Tibial artery (tissue), 4 donors: ENCODE measurements around the gene STIM2.

Source experiments
- DNase-seq, 2 donors: peaks; one replicate each; pipeline ENCODE4 v3.0.0-alpha.2; 2019
- H3K27ac ChIP-seq, 2 donors: fragments of 200-600 bp; sonication (generic) in 1 of 2; 1 replicate in 1 of 2; 2 replicates in 1 of 2; pipeline ENCODE4 v1.5.1; 2018 to 2019; ENCODE audit warnings: mild to moderate bottlenecking in 1 of 2
- H3K27me3 ChIP-seq, 2 donors: fragments of 200-600 bp; sonication (generic) in 1 of 2; one replicate each; pipeline versions ENCODE4 v1.5.1 to v1.6.0; 2016 to 2019
- H3K36me3 ChIP-seq, 3 donors: fragments of 200-600 bp; sonication (generic) in 2 of 3; one replicate each; pipeline ENCODE4 v1.5.1; 2016 to 2019; ENCODE audit warnings: mild to moderate bottlenecking in 2 of 3
- H3K4me1 ChIP-seq, 4 donors: fragments of 200-600 bp; sonication (generic) in 2 of 4; 1 replicate in 3 of 4; 2 replicates in 1 of 4; pipeline ENCODE4 v1.5.1; 2016 to 2019
- H3K4me3 ChIP-seq, 2 donors: fragments of 200-600 bp; sonication (generic) in 1 of 2; 1 replicate in 1 of 2; 2 replicates in 1 of 2; pipeline ENCODE4 v1.5.1; 2018 to 2019; ENCODE audit warnings: mild to moderate bottlenecking in 2 of 2
- H3K9me3 ChIP-seq, 3 donors: fragments of 200-600 bp; sonication (generic) in 1 of 3; one replicate each; pipeline ENCODE4 v1.5.1; 2016 to 2019
- intact Hi-C: fragments of 100-400 bp; cut with DNase I; formaldehyde crosslinking; loops from one replicate; pipeline ENCODE4 v1.15.0; 2023; ENCODE audit warnings: low total_unique reads
- TF ChIP-seq, protein P1 (sequence below), 2 experiments: fragments of 200-600 bp in 1 of 2; fragments of 450-650 bp in 1 of 2; IDR thresholded peaks; one replicate each; pipeline ENCODE4 v1.5.1; 2017 to 2019; ENCODE audit warnings: antibody characterized with exemption in 2 of 2, mild to moderate bottlenecking in 1 of 2, moderate library complexity in 1 of 2

Gene STIM2

GRCh38 chr4:26942871-26943270 lies 82.2 kb downstream of the STIM2 start:
- H3K4me3 ChIP-seq: no peak overlapping the region
- H3K27me3 ChIP-seq: no peaks in the 10 kb centered on the region
- H3K4me1 ChIP-seq: no peaks in the 10 kb centered on the region
- TF ChIP-seq, protein P1, sequence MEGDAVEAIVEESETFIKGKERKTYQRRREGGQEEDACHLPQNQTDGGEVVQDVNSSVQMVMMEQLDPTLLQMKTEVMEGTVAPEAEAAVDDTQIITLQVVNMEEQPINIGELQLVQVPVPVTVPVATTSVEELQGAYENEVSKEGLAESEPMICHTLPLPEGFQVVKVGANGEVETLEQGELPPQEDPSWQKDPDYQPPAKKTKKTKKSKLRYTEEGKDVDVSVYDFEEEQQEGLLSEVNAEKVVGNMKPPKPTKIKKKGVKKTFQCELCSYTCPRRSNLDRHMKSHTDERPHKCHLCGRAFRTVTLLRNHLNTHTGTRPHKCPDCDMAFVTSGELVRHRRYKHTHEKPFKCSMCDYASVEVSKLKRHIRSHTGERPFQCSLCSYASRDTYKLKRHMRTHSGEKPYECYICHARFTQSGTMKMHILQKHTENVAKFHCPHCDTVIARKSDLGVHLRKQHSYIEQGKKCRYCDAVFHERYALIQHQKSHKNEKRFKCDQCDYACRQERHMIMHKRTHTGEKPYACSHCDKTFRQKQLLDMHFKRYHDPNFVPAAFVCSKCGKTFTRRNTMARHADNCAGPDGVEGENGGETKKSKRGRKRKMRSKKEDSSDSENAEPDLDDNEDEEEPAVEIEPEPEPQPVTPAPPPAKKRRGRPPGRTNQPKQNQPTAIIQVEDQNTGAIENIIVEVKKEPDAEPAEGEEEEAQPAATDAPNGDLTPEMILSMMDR (IDR thresholded peaks at IDR 0.05): no peak
- intact Hi-C loops: no loop called here
- no peak for DNase-seq
- no peaks in the 10 kb centered on the region for H3K36me3 ChIP-seq
- H3K27ac ChIP-seq: no peak overlapping the region
- no peaks in the 10 kb centered on the region for H3K9me3 ChIP-seq

DNA sequence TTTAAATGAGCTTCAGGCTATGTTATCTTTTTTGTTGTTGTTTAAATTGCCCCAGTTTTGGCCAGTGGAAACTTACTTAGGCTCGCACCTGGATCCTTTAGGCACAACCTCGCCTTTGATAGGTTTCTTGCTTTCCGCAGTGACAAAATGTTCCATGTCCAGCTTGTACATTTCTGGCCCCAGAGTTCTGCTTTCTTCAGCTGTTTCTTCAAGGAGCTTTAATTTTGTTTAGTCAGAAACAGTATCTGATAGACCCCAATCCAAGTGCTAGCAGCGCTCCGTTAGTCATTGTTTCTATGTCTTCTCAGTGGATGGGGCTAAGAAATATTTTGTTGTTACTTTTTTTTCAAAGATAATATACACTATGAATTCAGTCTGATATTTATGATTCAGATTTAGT lies 82.8 kb downstream of the STIM2 start:
- intact Hi-C loops: no loop called here
- Histone ChIP-seq H3K9me3 (no peaks in the 10 kb centered on the region), H3K36me3 (no peaks in the 10 kb centered on the region), H3K27me3 (no peaks in the 10 kb centered on the region), H3K27ac (no peak overlapping the region), H3K4me3 (no peak overlapping the region), H3K4me1 (no peaks in the 10 kb centered on the region)
- TF ChIP-seq, protein P1 (IDR thresholded peaks at IDR 0.05): no peak
- no peak for DNase-seq

GRCh38 chr4:26945794-26946193 lies 85.2 kb downstream of the STIM2 start:
- TF ChIP-seq, protein P1 (IDR thresholded peaks at IDR 0.05): no peak
- intact Hi-C loops: no loop called here
- DNase-seq: no peak

DNA sequence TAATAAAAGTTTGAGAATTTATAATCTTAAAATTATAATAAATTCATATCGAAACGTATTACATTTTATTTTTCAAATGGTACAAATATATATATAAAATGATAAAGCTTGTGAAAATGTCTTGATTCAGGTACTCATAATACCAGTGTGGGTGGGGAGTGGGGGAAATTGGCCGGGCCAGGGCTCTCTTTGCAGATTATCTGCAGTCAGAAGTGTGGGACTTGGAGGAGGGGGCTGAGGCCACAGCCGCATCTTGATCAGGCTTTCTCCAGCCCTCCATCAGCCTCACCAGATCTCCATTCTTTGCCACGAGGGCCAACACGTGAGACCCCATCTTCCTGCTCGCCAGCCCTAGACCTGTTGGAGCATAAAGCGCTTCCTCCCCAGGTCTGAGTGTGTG lies 86.7 kb downstream of the STIM2 start:
- DNase-seq: no peak
- Histone ChIP-seq H3K27ac (no peak overlapping the region), H3K36me3 (no peaks in the 10 kb centered on the region), H3K4me1 (no peaks in the 10 kb centered on the region), H3K4me3 (no peak overlapping the region), H3K9me3 (peaks cover 0 to 6% (median 0%) of the 10 kb centered on the region in 3 donors), H3K27me3 (no peaks in the 10 kb centered on the region)
- TF ChIP-seq, protein P1 (IDR thresholded peaks at IDR 0.05): no peak
- intact Hi-C loops: no loop called here

More at GRCh38 chr4:26945794-26946193, 85.2 kb downstream of the STIM2 start:
- no peaks in the 10 kb centered on the region for H3K36me3 ChIP-seq
- peaks cover 0 to 6% (median 0%) of the 10 kb centered on the region in 3 donors for H3K9me3 ChIP-seq
- H3K27ac ChIP-seq: no peak overlapping the region
- no peaks in the 10 kb centered on the region for H3K4me1 ChIP-seq
- no peak overlapping the region for H3K4me3 ChIP-seq
- H3K27me3 ChIP-seq: no peaks in the 10 kb centered on the region

GRCh38 chr4:26950446-26950845 lies 89.8 kb downstream of the STIM2 start:
- TF ChIP-seq, protein P1 (IDR thresholded peaks at IDR 0.05): no peak
- no peak for DNase-seq
- peaks cover 0 to 8% (median 0%) of the 10 kb centered on the region in 4 donors for H3K4me1 ChIP-seq
- peaks cover 0 to 6% (median 0%) of the 10 kb centered on the region in 3 donors for H3K9me3 ChIP-seq
- no peak overlapping the region for H3K4me3 ChIP-seq
- intact Hi-C loops: no loop called here
- H3K36me3 ChIP-seq: no peaks in the 10 kb centered on the region
- H3K27ac ChIP-seq: no peak overlapping the region
- no peaks in the 10 kb centered on the region for H3K27me3 ChIP-seq

DNA sequence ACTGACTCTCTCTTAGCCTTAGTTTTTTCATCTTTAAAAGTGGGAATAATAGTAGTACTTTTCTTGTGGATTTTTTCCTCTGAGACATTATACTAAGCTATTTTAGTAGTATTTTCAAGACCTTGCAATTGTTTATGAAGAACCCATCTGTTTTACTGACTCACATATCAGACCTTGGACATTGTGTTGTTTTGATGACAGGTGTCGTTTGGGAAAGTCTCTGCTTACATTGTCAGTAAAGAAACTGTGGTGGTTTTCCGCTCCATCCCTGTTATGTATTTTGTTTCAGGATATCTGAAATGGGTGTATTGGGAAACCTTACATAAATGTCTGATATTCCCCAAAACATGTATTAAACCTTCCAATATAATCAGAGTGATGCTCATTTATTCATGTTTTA lies 92.2 kb downstream of the STIM2 start:
- DNase-seq: no peak
- Histone ChIP-seq H3K9me3 (peaks cover 0 to 6% (median 0%) of the 10 kb centered on the region in 3 donors), H3K27ac (no peak overlapping the region), H3K4me1 (peaks cover 0 to 8% (median 0%) of the 10 kb centered on the region in 4 donors), H3K27me3 (no peaks in the 10 kb centered on the region), H3K36me3 (no peaks in the 10 kb centered on the region), H3K4me3 (no peak overlapping the region)
- intact Hi-C loops: no loop called here
- TF ChIP-seq, protein P1 (IDR thresholded peaks at IDR 0.05): no peak
